ENCODE results near the gene DNAJB4. TPM values are rescaled to one million over a fixed set of nuclear protein-coding genes. Genes with fewer than 3 reads are reported as not detected.

Gene DNAJB4
- total and polyA plus RNA-seq, 2 of the 8 experiments (the other 6 are each of a cell fraction or from before 2014, with no cell fraction given): 6.6 to 21.8 TPM

DNA sequence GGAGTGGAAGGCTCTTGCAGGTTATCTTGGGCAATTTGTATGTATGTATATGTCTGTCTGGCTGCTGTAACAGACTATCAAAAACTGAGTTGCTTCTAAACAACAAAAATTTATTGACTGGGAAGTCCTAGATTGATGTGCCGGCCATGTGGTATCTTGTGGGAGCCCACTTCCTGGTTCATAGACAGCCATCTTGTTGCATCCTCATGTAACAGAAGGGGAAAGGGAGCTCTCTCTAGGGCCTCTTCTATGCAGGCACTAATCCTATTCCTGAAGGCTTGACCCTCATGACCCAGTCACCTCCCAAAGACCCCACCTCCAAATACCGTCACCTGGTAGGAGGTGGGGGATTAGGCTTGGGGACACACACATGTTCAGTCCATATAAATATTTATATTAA is 50.2 kb downstream of the DNAJB4 start (continued):
- no peak for TF ChIP-seq CHD7 (IDR thresholded peaks at IDR 0.05; ENCODE audit: insufficient replicate concordance, low read length)
- no peak for TF ChIP-seq TAF7 (optimal IDR thresholded peaks at IDR 0.05; ENCODE audit: borderline replicate concordance, low read depth, low read length)
- TF ChIP-seq BACH1 (IDR thresholded peaks at IDR 0.05; ENCODE audit: low read length): no peak
- TF ChIP-seq PHF8 (conservative IDR thresholded peaks at IDR 0.05; ENCODE audit: low read depth, low read length): no peak
- no peak for TF ChIP-seq NANOG (IDR thresholded peaks at IDR 0.05; ENCODE audit: insufficient read depth, low read depth, low read length, poor library complexity, severe bottlenecking)
- TF ChIP-seq, protein P1, sequence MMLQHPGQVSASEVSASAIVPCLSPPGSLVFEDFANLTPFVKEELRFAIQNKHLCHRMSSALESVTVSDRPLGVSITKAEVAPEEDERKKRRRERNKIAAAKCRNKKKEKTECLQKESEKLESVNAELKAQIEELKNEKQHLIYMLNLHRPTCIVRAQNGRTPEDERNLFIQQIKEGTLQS (IDR thresholded peaks at IDR 0.05; ENCODE audit: insufficient read depth, low read depth, low read length): no peak
- TF ChIP-seq CBX5 (IDR thresholded peaks at IDR 0.05; ENCODE audit: low read depth, low read length): no peak
- no peak for TF ChIP-seq SRF (IDR thresholded peaks at IDR 0.05; ENCODE audit: low read depth, low read length)
- TF ChIP-seq GABPA (IDR thresholded peaks at IDR 0.05; ENCODE audit: borderline replicate concordance, insufficient read depth, low read length): no peak
- no peak for TF ChIP-seq BRCA1 (IDR thresholded peaks at IDR 0.05; ENCODE audit: low read depth, low read length)
- no peak for TF ChIP-seq CTBP2 (IDR thresholded peaks at IDR 0.05; ENCODE audit: borderline replicate concordance, insufficient read depth, insufficient read length, low read length)
